H9 (cell line): ENCODE measurements around the gene HSPG2. TPM values are rescaled to one million over a fixed set of nuclear protein-coding genes. Genes with fewer than 3 reads are reported as not detected.

Experiments used
- DNase-seq: peaks from one replicate; pipeline ENCODE4 v3.0.0-alpha.2; 2017
- H2AFZ ChIP-seq: one replicate; pipeline ENCODE4 v1.6.1; 2013; ENCODE audit warnings: mild to moderate bottlenecking, low read length, control low read depth, moderate library complexity
- H2AK5ac ChIP-seq: 2 replicates; pipeline ENCODE4 v1.6.1; 2013; ENCODE audit warnings: low read length, control low read depth, mixed read lengths; ENCODE audit not compliant: insufficient read length
- H2BK120ac ChIP-seq: one replicate; pipeline ENCODE4 v1.6.1; 2013; ENCODE audit warnings: low read depth, mild to moderate bottlenecking, low read length, control low read depth, inconsistent platforms; ENCODE audit not compliant: poor library complexity, severe bottlenecking
- H2BK12ac ChIP-seq: 2 replicates; pipeline ENCODE4 v1.6.1; 2013; ENCODE audit warnings: low read length, control low read depth, mixed read lengths, low read depth; ENCODE audit not compliant: insufficient read length
- H2BK15ac ChIP-seq: 2 replicates; pipeline ENCODE4 v1.6.1; 2013; ENCODE audit warnings: low read depth, low read length, control low read depth
- H2BK20ac ChIP-seq: one replicate; pipeline ENCODE4 v1.6.1; 2013; ENCODE audit warnings: low read depth, mild to moderate bottlenecking, low read length, control low read depth, inconsistent platforms; ENCODE audit not compliant: poor library complexity, severe bottlenecking
- H2BK5ac ChIP-seq: 2 replicates; pipeline ENCODE4 v1.6.1; 2013; ENCODE audit warnings: low read length, control low read depth, mixed read lengths; ENCODE audit not compliant: insufficient read length
- H3K14ac ChIP-seq: 2 replicates; pipeline ENCODE4 v1.6.1; 2013; ENCODE audit warnings: low read length, control low read depth; ENCODE audit not compliant: insufficient read depth
- H3K18ac ChIP-seq: 2 replicates; pipeline ENCODE4 v1.6.1; 2013; ENCODE audit warnings: low read depth, mild to moderate bottlenecking, mixed read lengths, low read length, control low read depth; ENCODE audit not compliant: insufficient read length
- H3K23ac ChIP-seq: 2 replicates; pipeline ENCODE4 v1.6.1; 2013; ENCODE audit warnings: low read length, control low read depth, mixed read lengths, low read depth; ENCODE audit not compliant: insufficient read length
- H3K23me2 ChIP-seq: 2 replicates; pipeline ENCODE4 v1.6.1; 2013; ENCODE audit warnings: low read depth, mild to moderate bottlenecking, mixed read lengths, low read length, control low read depth; ENCODE audit not compliant: insufficient read length, poor library complexity, severe bottlenecking
- H3K27ac ChIP-seq: 2 replicates; pipeline ENCODE4 v1.5.1; 2013; ENCODE audit warnings: low read length, control low read depth, mixed read lengths, low read depth; ENCODE audit not compliant: insufficient read length
- H3K27me3 ChIP-seq: 2 replicates; pipeline ENCODE4 v1.6.1; 2013; ENCODE audit warnings: low read length, control low read depth, inconsistent platforms; ENCODE audit not compliant: insufficient read depth
- H3K4ac ChIP-seq: 2 replicates; pipeline ENCODE4 v1.6.1; 2013; ENCODE audit warnings: low read depth, mild to moderate bottlenecking, control low read depth, inconsistent platforms, low read length, moderate library complexity
- H3K4me1 ChIP-seq: 2 replicates; pipeline ENCODE4 v1.6.1; 2013; ENCODE audit warnings: low read length, control low read depth, inconsistent platforms; ENCODE audit not compliant: insufficient read depth
- H3K4me2 ChIP-seq: 2 replicates; pipeline ENCODE4 v1.6.1; 2013; ENCODE audit warnings: low read length, control low read depth, mixed read lengths; ENCODE audit not compliant: insufficient read length, insufficient read depth
- H3K56ac ChIP-seq: 2 replicates; pipeline ENCODE4 v1.6.1; 2013; ENCODE audit warnings: low read depth, mild to moderate bottlenecking, mixed read lengths, low read length, control low read depth; ENCODE audit not compliant: insufficient read length
- H3K79me1 ChIP-seq: 2 replicates; pipeline ENCODE4 v1.6.1; 2013; ENCODE audit warnings: low read depth, mild to moderate bottlenecking, moderate library complexity, low read length, control low read depth, inconsistent platforms; ENCODE audit not compliant: insufficient read depth, poor library complexity, severe bottlenecking
- H3K79me2 ChIP-seq: 2 replicates; pipeline ENCODE4 v1.6.1; 2013; ENCODE audit warnings: low read length, control low read depth, inconsistent platforms; ENCODE audit not compliant: insufficient read depth
- H3K9ac ChIP-seq: 2 replicates; pipeline ENCODE4 v1.6.1; 2013; ENCODE audit warnings: low read length, control low read depth, mixed read lengths; ENCODE audit not compliant: insufficient read length; ENCODE audit errors: extremely low read depth
- H3K9me3 ChIP-seq: one replicate; pipeline ENCODE4 v1.6.1; 2013; ENCODE audit warnings: low read depth, low read length, inconsistent platforms; ENCODE audit not compliant: control insufficient read depth
- H3T11ph ChIP-seq: one replicate; pipeline ENCODE4 v1.6.1; 2013; ENCODE audit warnings: mild to moderate bottlenecking, low read length, control low read depth, inconsistent platforms
- H4K20me1 ChIP-seq: one replicate; pipeline ENCODE4 v1.6.1; 2013; ENCODE audit not compliant: control insufficient read depth, insufficient read length, insufficient read depth
- H4K5ac ChIP-seq: 2 replicates; pipeline ENCODE4 v1.6.1; 2013; ENCODE audit warnings: low read depth, mild to moderate bottlenecking, mixed read lengths, low read length, control low read depth; ENCODE audit not compliant: insufficient read length
- H4K8ac ChIP-seq: replicated peaks from 2 replicates; pipeline ENCODE4 v1.6.1; 2013; ENCODE audit warnings: low read length, control low read depth, mixed read lengths, low read depth; ENCODE audit not compliant: insufficient read length
- H4K91ac ChIP-seq: 2 replicates; pipeline ENCODE4 v1.6.1; 2013; ENCODE audit warnings: low read depth, mild to moderate bottlenecking, moderate library complexity, mixed read lengths, low read length, control low read depth; ENCODE audit not compliant: insufficient read length
- H3K27ac Mint-ChIP-seq, 3 experiments: 2 replicates in 2 of 3; 3 replicates in 1 of 3; pipeline ENCODE4 v1.8.0; 2020 to 2021; ENCODE audit warnings: mixed read lengths in 3 of 3, mild to moderate bottlenecking in 1 of 3, moderate library complexity in 1 of 3
- H3K27me3 Mint-ChIP-seq: 2 replicates; pipeline ENCODE4 v1.8.0; 2021; ENCODE audit warnings: low read depth, mild to moderate bottlenecking, moderate library complexity, mixed read lengths
- H3K36me3 Mint-ChIP-seq, 3 experiments: 2 replicates in 2 of 3; 3 replicates in 1 of 3; pipeline ENCODE4 v1.8.0; 2020 to 2021; ENCODE audit warnings: low read depth in 3 of 3, mixed read lengths in 3 of 3; ENCODE audit not compliant: insufficient read depth in 1 of 3
- H3K4me1 Mint-ChIP-seq, 2 experiments: 2 replicates each; pipeline ENCODE4 v1.8.0; 2020; ENCODE audit warnings: mixed read lengths in 2 of 2
- H3K4me3 Mint-ChIP-seq, 2 experiments: 2 replicates in 1 of 2; 3 replicates in 1 of 2; pipeline ENCODE4 v1.8.0; 2020 to 2021; ENCODE audit warnings: mild to moderate bottlenecking in 2 of 2, mixed read lengths in 2 of 2, moderate library complexity in 1 of 2
- H3K9me3 Mint-ChIP-seq, 2 experiments: 2 replicates in 1 of 2; 3 replicates in 1 of 2; pipeline ENCODE4 v1.8.0; 2020; ENCODE audit warnings: mild to moderate bottlenecking in 2 of 2, mixed read lengths in 2 of 2, moderate library complexity in 1 of 2
- WGBS: extraction: QIAGEN DNeasy Blood & Tissue Kit; methylation state at CpG from one replicate; pipeline ENCODE4 v1.1.7; 2013; ENCODE audit warnings: missing lambda C conversion rate, low lambda C conversion rate, mixed read lengths; ENCODE audit not compliant: insufficient read length; ENCODE audit errors: extremely low coverage; 5-methylcytosine and 5-hydroxymethylcytosine counted together
- total RNA-seq: library from RNA; stranded (reverse); gene quantifications from 2 replicates; pipeline ENCODE4 v1.2.1, GENCODE V29; 2021
- TF ChIP-seq, protein P1 (sequence below): fragments of 200-600 bp; sonication (generic); conservative IDR thresholded peaks from 3 replicates; pipeline ENCODE4 v1.8.0; 2021; ENCODE audit warnings: antibody characterized with exemption, mild to moderate bottlenecking

Gene HSPG2
- total RNA-seq, 1 experiment from 2014 or later: 90.0 TPM

DNA sequence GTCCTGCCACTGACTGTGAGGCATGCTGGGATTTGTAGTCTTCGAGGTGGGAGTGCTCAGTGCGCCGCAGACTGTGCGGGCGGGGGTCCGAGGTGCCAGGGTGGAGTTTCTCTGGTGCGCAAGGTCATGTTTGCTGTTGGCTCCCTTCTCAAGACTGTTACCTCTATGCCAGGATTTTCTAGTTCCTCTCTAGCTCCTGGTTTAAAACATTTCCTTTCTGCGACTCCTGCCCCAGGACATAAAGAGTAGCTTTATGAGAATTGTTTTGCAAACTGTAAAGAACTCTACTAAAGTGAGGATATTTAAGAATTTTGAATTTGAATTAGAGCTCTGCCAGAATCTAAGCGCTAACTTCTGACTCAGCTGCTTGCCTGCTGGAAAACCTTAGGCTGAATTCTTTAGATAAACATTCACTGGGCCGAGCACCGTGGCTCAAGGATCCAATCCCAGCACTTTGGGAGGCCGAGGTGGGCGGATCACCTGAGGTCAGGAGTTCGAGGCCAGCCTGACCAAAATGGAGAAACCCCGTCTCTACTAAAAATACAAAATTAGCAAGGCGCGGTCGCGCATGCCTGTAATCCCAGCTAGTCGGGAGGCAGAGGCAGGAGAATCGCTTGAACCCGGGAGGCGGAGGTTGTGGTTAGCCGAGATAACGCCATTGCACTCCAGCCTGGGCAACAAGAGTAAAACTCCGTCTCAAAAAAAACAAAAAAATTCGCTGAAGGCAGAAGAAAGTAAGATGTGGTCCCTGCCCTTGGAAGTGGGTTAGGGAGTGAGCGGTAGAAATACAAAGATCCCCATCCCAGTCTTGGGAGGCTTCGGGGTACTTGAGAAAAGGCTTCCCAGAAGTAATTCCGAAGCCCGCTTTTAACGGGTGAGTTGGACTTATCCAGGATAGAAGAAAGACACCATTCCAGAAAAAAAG, 153.2 kb downstream of the HSPG2 start:
- Histone ChIP-seq H2AK5ac (no peak overlapping the region), H4K8ac (no peak overlapping the region), H3K4me2 (peak overlapping the region; percentile 87), H3K14ac (no peak overlapping the region), H2BK120ac (peak overlapping the region; percentile 24), H3K4ac (no peak overlapping the region), H2BK12ac (no peak overlapping the region), H3K9ac (peak overlapping the region; percentile 45), H3K23ac (no peak overlapping the region), H3K9me3 (no peaks in the 10 kb centered on the region), H3K23me2 (peaks cover 9% of the 10 kb centered on the region), H2AFZ (no peak overlapping the region), H2BK5ac (no peak overlapping the region), H4K20me1 (no peaks in the 10 kb centered on the region), H3K79me2 (peaks cover 26% of the 10 kb centered on the region; the same call in 1 of the 2 replicates), H4K5ac (no peak overlapping the region), H3T11ph (no peak overlapping the region), H2BK20ac (no peak overlapping the region), H3K79me1 (no peaks in the 10 kb centered on the region), H3K56ac (no peak overlapping the region), H3K27ac (no peak overlapping the region), H4K91ac (no peak overlapping the region), H3K4me1 (no peaks in the 10 kb centered on the region), H2BK15ac (no peak overlapping the region; the same call in 1 of the 2 replicates), H3K27me3 (no peaks in the 10 kb centered on the region), H3K18ac (no peak overlapping the region)
- TF ChIP-seq, protein P1, sequence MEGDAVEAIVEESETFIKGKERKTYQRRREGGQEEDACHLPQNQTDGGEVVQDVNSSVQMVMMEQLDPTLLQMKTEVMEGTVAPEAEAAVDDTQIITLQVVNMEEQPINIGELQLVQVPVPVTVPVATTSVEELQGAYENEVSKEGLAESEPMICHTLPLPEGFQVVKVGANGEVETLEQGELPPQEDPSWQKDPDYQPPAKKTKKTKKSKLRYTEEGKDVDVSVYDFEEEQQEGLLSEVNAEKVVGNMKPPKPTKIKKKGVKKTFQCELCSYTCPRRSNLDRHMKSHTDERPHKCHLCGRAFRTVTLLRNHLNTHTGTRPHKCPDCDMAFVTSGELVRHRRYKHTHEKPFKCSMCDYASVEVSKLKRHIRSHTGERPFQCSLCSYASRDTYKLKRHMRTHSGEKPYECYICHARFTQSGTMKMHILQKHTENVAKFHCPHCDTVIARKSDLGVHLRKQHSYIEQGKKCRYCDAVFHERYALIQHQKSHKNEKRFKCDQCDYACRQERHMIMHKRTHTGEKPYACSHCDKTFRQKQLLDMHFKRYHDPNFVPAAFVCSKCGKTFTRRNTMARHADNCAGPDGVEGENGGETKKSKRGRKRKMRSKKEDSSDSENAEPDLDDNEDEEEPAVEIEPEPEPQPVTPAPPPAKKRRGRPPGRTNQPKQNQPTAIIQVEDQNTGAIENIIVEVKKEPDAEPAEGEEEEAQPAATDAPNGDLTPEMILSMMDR: no peak
- Mint-ChIP-seq H3K4me1 (peaks cover 10 to 18% of the 10 kb centered on the region in 2 experiments), H3K9me3 (no peaks in the 10 kb centered on the region; a peak in 1 of 5 replicates), H3K36me3 (peaks cover 0 to 2% (median 2%) of the 10 kb centered on the region in 3 experiments; a peak in 2 of 7 replicates), H3K27ac (peak overlapping the region; percentile 100), H3K27me3 (no peaks in the 10 kb centered on the region), H3K4me3 (peak overlapping the region; percentile 86 to 92)
- no CpG with 5 or more reads among the region's 32 CpGs for WGBS
- peak; percentile 99 for DNase-seq
